Stimulated activated CD4-positive, alpha-beta T cell treated with anti-CD3 and anti-CD28 coated beads, Interleukin-4, amount 100 ng/mL, for 48 hours (primary cell): Measurements from ENCODE around the gene MBOAT1.

Experiments used
- DNase-seq, 2 donors: peaks; one replicate each; pipeline ENCODE4 v3.0.0-alpha.2; 2020; ENCODE audit warnings: low read depth in 2 of 2

Gene MBOAT1

GRCh38 chr6:20137240-20137639, 75.0 kb downstream of the MBOAT1 start:
- DNase-seq = no peak

DNA sequence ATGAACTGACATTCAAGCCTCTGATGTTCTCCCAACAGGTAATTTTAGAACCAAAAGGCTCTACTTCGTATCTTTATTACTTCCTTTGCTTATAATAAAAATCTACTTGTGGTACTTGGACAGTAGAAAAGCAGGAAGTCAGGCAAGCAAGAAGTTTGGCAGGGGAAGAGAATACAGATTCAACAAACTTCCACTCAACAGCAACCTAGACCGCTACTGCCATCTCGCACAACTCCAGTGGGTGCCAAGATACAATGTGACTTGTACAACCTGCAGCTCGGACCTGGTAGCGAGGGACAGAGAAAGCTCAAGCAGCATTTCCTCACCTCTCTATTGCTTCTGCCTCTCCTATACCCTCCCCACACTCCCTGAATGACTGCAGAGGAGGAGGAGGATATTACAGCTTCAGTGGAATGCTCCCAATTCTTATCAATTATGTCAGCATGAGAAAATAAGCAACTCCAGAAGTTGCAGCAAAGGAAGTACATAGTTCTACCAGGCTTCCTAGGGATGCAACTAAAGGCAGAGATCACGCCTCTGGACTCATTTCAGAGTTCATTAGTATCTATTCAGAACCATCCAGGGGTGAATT, 76.5 kb downstream of the MBOAT1 start:
- DNase-seq = no peak

GRCh38 chr6:20134613-20135012, 77.7 kb downstream of the MBOAT1 start:
- DNase-seq = no peak

DNA sequence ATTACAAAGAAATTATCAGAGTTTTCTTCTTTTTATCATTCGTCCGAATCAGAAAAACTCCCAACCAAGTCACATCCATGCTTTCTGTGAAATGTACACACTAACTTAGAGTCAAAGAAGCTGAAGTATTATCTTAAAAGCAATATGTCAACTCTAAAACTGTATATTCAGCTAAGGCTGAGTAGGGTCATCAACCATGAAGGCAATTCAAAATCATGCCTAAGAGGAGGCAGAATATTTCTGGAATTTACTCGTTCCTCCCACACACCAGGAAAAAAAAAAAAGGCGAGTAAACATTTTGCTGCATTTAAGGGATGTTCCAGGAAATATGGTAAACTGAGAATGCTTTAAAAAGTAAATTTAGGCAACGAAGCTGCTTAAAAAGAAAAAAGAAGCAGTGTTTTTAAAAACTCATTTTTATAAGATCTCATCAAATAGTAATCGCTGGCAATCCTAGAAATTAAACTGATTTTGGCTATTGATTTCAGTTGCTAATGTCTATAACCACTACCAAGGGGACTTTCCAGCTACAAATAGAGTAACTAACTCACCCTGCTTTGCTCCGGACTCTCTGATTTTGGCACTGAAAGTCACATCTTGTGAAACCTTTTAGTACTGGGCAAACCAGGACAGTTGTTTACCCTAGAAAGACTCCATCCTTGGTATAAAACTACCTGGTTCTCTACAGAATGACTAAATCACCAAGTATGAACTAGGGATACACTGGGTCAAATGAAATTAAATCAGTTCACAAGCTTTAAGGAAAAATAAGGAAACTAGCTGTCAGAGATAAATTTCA, 82.8 kb downstream of the MBOAT1 start:
- DNase-seq = no peak

DNA sequence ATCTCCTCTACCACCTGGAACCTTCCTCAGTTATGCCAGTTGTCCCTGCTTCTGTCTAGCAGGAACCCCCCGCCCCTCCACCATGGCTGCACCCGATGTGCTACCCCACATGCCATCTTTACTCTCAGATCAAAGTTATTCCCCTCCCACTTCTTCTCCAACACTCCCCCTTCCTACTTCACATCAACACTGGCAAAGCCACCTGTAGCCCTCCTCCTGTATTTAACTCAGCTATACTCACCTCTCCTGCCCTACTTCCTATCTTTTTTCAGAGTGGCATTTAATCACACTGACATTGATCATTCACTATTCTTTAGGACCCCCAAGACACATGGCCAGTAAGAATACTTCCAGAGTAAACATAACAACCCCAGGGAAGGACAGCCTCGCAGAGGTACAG, 84.3 kb downstream of the MBOAT1 start:
- no peak for DNase-seq

DNA sequence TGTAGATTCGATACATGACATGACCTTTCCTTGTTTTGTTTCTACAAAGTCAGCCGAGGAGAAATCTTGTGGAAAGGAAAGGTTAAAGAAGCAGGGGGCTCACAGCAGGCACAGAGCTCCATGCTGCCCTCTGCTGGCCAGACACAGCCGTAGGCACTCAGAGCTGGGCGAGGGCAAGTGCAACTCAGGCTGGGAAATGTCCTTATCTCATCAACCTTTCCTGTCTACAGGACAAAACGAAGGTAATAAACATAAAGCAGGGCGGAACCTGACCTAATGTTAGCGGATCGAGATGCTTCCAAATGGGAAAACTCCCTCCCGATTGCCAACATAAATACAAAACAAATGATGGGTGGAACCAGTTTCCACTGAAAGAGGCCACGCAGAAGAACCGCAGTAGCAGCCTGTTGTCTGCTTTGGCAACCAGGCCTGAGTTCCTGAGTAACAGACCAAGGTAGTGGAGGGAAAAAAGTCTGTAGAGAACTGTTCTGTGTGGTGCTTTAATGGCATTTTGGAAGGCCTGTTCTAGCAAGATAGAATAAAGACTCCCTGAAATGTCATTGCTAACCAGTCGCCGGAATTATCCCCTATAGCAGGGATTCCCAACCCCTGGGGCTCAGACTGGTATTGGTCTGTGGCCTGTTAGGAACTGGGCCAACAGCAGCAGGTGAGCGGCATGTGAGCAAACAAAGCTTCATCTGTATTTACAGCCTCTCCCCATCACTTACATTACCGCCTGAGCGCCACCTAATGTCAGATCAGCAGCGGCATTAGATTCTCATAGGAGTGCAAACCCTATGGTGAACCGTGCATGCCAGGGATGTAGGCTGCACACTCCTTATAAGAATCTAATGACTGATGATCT, 85.2 kb downstream of the MBOAT1 start:
- peak; percentile 54 to 67 for DNase-seq

- DNase-seq = no peak
These were observed 86.0 kb downstream of the MBOAT1 start for GRCh38 chr6:20126102-20126752.

DNA sequence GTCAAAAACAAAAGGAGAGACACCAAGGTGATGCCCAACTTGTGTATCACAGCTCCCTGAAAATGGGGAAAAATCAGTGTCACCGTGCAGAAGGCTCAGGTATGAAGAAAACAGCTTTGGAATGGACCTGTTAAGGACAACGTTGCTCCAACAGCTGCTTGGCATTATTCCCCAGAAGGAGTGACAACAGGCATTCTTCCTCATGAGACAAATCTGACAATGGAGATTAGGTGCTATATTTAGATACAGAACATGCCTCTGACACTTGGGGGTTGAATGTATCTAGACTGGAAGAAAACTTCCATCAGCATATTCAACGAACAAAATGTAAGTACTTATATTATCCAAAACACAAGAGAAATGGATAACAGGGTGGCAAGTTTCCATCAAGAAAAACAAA, 87.7 kb downstream of the MBOAT1 start:
- DNase-seq = no peak

DNA sequence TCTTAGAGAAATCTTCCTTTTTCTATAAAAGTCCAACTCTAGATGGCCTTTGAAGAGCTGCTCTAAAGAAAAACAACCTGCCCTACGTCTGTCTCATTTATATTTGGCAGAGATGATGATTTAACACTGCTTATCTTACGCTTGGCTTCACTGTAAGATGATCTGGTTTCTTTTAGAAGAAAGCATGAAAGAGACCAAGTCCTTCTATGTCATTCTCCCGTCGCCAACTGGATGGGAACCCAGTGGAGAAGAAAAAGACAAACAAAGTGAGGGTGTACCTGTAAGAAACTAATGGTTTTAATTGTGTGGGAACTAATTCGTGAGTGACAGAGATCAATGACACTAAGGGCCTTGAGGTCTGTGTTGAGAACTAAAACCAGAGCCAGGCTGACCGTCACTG, 92.8 kb downstream of the MBOAT1 start:
- DNase-seq = no peak

GRCh38 chr6:20118892-20119291, 93.4 kb downstream of the MBOAT1 start:
- DNase-seq = no peak

- DNase-seq = no peak
These were observed 94.8 kb downstream of the MBOAT1 start for GRCh38 chr6:20117474-20117873.

GRCh38 chr6:20116792-20117191, 95.5 kb downstream of the MBOAT1 start:
- no peak for DNase-seq

GRCh38 chr6:20115246-20115980, 96.9 kb downstream of the MBOAT1 start:
- no peak for DNase-seq

- no peak for DNase-seq
These were observed 98.5 kb downstream of the MBOAT1 start for GRCh38 chr6:20113649-20114224.

DNA sequence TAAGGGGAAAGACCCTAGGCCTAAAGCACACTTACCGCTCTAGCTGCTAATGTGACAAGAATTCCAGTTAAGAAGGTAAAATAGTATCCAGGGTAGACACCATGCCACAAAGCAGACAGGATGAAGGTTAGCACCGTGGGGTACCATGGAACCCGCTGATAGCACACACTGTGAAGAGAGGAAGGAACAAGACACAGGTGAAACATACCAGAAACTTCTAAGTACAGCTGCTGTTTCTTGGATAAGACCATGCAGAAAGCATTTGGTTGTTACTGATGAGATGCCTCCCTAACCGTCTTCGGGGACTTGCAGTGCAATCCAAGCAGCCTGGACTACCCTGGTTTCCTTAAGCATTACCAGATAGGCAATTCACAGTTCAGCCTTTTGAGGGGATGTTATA, 99.4 kb downstream of the MBOAT1 start:
- DNase-seq = no peak

GRCh38 chr6:20112241-20112640, 100.0 kb downstream of the MBOAT1 start:
- DNase-seq = no peak

- DNase-seq = no peak
These were observed 101.8 kb downstream of the MBOAT1 start for GRCh38 chr6:20110478-20110877.

- no peak for DNase-seq
These were observed 102.7 kb downstream of the MBOAT1 start for GRCh38 chr6:20109526-20109925.

DNA sequence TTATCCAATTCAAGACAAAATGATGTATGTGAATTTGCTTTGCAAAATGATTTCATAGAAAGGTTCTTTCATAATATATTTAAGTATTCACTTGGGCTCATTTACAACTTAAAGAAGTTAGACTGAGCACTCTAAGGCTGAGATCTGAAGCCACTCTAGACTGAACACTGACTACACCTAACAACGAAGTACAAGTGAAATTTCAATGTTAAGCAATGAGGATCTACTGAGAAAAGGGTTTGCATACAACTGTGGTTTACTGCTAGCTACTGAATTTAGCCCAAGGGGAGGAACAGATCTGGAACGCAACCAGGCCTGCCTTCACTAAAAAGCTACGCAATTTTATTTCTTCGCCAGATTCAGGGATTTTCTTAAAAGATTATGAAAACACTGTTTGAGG, 106.4 kb downstream of the MBOAT1 start:
- no peak for DNase-seq

DNA sequence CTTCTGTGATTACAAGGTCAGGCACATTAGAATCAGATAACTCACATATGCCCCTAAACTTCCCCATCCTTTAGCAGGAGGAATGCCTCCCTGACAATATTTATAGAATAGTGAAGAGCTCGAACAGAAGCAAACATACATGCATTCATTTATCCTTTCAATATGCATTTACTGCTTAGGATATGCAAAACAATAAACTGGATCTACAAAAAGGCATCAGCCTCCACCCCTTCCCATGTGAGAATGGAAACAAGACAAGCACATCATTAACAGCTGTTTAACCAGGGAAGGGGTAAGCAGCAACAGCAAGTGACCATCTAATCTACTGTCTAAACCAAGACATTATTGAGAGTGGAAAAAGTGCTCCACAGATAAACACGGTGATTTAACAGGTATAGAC, 107.6 kb downstream of the MBOAT1 start:
- no peak for DNase-seq
